Germinal center (tissue), 1 donor: ENCODE results near the gene TUT7.
A peak's percentile ranks its signal among the peaks of the same experiment; 100 is the strongest.
"Not testable (repeated sequence)": the region's sequence is repeated elsewhere in the genome, so short reads cannot be mapped to it uniquely, and the experiment has no call there.

Experiments
- DNase-seq: peaks from one replicate; pipeline ENCODE4 v3.0.0; 2012; ENCODE audit warnings: mixed read lengths, low spot score

The TUT7 gene

GRCh38 chr9:86350006-86350760 is 4.0 kb downstream of the TUT7 start:
- DNase-seq, result peak; percentile 52

GRCh38 chr9:86349271-86349670 is 4.9 kb downstream of the TUT7 start:
- DNase-seq, result no peak

GRCh38 chr9:86347991-86348390 is 6.2 kb downstream of the TUT7 start:
- DNase-seq, result no peak

GRCh38 chr9:86344818-86345217 is 9.4 kb downstream of the TUT7 start:
- DNase-seq, result no peak

- DNase-seq, result no peak
These were observed 11.9 kb downstream of the TUT7 start for GRCh38 chr9:86342269-86342668.

GRCh38 chr9:86341007-86341491 is 13.2 kb downstream of the TUT7 start:
- no peak for DNase-seq

GRCh38 chr9:86340356-86341006 is 13.7 kb downstream of the TUT7 start:
- no peak for DNase-seq

GRCh38 chr9:86337469-86338108 is 16.6 kb downstream of the TUT7 start:
- DNase-seq, result no peak

- DNase-seq, result no peak
These were observed 18.2 kb downstream of the TUT7 start for GRCh38 chr9:86336058-86336457.

- no peak for DNase-seq
These were observed 20.6 kb downstream of the TUT7 start for GRCh38 chr9:86333651-86334050.

GRCh38 chr9:86330186-86330585 is 24.0 kb downstream of the TUT7 start:
- no peak for DNase-seq

- DNase-seq, result no peak
These were observed 24.6 kb downstream of the TUT7 start for GRCh38 chr9:86329649-86330048.

GRCh38 chr9:86328156-86328555 is 26.1 kb downstream of the TUT7 start:
- DNase-seq, result no peak

- DNase-seq, result no peak
These were observed 27.7 kb downstream of the TUT7 start for GRCh38 chr9:86326536-86326935.

- no peak for DNase-seq
These were observed 29.3 kb downstream of the TUT7 start for GRCh38 chr9:86324901-86325300.

- DNase-seq, result peak; percentile 22
These were observed 29.9 kb downstream of the TUT7 start for GRCh38 chr9:86324308-86324707.

GRCh38 chr9:86322973-86323644 is 31.1 kb downstream of the TUT7 start:
- no peak for DNase-seq

GRCh38 chr9:86321373-86321772 is 32.8 kb downstream of the TUT7 start:
- no peak for DNase-seq

- no peak for DNase-seq
These were observed 36.0 kb downstream of the TUT7 start for GRCh38 chr9:86318187-86318586.

- DNase-seq, result no peak
These were observed 39.1 kb downstream of the TUT7 start for GRCh38 chr9:86315078-86315477.

- DNase-seq, result not testable (repeated sequence)
These were observed 41.3 kb downstream of the TUT7 start for GRCh38 chr9:86312959-86313358.

GRCh38 chr9:86308687-86309086 is 45.5 kb downstream of the TUT7 start:
- DNase-seq, result no peak
